GM19395 (cell line): ENCODE measurements around the gene SLC4A8.

Source experiments
- ATAC-seq: cut with Tn5 transposase; IDR thresholded peaks from one replicate; pipeline ENCODE4 v1.9.1; 2021; ENCODE audit warnings: mild to moderate bottlenecking, moderate library complexity; ENCODE audit not compliant: unreplicated experiment

SLC4A8 gene

DNA sequence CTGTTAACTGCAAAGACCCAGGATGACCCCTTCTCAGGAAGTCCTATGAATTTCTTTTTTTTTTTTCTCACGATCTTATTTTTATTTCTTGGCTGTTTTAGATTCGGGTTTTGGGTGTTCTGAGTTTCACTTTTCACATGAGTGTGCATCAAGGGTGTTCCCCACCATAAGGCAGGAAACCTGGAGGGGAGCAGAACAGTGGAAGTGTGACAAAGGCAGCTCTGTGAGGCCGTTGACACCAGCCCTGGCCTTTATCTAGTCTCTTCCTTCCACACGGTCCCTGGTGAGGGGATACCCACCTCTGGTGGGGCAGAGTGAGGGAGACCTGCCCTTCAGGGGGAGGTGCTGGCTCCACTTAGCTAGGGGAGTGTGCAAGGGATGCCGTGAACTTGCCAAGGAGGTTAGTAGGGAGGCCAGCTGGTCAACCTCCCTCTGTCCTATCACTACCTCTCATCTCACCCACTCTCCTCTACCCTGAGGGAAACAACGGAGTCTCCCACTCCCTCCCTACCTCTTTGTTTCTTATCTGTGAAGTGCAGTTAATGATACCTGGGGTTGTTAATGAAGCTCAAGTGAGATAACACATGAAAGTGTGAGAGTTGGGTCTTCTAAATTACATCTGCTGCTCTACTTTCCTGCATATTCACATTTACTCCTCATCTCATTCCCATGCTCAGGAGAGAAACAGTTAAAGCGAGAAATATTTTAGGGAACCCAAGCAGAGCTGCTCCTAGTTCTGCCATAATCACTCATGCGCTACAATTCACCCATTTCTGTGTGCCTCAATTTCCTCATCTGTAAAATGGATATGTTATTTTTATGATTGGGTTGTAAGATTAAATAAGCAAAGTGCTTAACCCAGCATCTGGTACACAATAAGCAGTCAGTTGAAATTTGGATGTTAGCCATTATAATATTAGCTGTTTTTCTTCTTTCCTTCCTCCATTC is 29.1 kb upstream of the SLC4A8 start:
- no peak for ATAC-seq

DNA sequence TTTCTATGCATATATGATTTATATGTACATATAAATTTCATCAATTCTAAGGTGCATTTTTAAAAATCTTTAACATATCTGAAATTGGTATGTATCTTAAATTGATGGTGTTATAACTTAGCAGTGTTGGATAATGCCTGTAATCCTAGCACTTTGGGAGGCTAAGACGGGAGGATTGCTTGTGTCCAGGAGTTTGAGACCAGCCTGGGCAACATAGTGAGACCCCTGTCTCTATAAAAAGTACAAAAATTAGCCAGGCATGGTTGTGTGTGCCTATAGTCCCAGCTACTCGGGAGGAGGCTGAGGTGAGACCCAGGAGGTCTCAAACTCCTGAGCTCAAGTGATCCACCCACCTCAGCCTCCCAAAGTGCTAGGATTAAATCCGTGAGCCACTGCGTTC is 27.0 kb upstream of the SLC4A8 start:
- ATAC-seq = no peak

DNA sequence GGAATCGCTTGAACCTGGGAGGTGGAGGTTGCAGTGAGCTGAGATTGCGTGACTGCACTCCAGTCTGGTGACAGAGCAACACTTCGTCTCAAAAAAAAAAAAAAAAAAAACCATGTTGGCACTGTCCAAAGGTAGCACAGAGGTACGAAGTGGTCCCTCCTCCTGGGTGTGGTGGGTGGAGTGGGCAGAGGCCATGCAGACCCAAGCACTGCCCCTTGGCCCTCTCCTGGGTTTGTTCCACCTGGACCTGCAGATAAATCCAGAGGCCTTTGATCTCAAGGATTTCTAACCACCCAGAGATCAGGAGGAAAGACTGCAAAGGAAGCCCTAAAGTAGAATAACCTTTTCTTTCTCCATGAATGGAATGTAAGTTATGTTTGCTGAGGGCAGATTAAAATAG is 24.7 kb upstream of the SLC4A8 start:
- no peak for ATAC-seq

DNA sequence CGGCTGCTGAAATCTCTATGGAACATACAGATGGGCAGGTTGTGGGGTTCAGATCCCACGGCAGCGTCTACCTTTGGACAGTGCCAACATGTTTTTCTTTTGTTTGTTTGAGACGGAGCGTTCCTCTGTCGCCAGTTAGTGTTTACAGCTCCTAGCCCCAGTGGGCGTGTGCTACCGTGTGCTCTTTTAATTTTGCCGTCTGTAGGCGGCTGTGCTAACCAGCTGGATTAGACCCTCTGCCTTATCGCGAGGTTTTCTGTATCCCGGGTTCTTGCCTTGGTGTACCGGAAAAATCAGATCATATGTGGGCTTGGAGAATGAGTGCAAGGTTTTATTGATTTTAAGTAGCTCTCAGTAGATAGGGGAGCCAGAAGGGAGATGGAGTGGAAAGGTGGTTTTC is 23.6 kb upstream of the SLC4A8 start:
- ATAC-seq = no peak

- no peak for ATAC-seq
Observed at GRCh38 chr12:51401486-51401885, 23.1 kb upstream of the SLC4A8 start.

DNA sequence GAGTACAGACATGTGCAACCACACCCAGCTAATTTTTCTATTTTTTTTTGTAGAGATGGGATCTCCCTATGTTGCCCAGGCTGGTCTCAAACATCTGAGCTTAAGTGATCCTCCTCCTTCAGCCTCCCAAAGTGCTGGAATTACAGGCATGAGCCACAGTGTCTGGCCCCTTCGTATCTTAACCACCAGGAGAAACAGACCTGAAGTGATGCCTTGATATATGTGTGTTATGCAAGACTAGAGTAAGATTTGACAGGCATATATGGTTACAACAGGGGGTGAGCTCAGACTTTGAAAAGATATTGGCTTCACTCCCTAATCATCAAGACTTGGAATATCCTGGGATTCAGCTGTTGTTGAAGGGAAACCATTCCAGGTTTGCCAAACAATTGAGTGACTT is 22.7 kb upstream of the SLC4A8 start:
- ATAC-seq = no peak

GRCh38 chr12:51403159-51403558 is 21.5 kb upstream of the SLC4A8 start:
- ATAC-seq = no peak

GRCh38 chr12:51403681-51404136 is 20.9 kb upstream of the SLC4A8 start:
- ATAC-seq = no peak

DNA sequence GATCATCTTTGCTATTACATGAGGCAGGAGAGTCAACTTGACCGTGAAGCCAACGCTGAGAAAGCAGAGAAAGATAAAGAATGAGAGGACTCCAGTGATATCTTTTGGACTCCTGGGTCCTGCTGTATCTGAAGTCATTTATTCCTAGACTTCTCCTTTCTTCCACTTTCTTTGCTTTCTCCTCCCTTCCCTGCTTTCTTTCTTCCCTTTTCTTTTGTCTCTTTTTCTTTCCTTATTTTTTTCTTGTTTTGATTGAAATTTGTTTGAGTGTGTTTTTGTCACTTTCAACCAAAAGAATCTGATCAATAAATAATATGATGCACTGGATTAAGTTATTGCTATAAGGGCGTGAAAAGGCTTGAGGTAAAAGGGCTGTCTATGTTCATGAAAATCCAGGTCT is 20.0 kb upstream of the SLC4A8 start:
- no peak for ATAC-seq

DNA sequence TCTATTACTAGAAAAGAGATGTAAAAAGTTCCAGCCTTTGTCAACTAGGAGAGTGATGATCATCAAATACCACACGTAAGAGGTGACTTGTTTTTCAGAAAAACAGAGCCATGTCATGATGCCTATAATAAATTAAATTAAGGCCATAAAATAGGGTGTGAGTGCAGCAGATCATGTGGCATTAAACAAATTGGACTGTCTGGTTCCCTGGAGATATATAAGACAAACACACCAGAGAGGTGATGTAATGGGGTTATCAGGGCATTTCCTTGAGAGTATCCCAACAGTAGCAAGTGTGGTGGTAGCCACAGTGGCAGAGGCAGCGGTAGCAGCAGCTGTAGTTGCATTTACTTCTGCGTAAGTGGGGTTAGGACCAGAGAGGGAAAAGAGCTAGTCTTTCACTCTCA is 18.8 kb upstream of the SLC4A8 start:
- ATAC-seq = no peak

GRCh38 chr12:51406290-51406689 is 18.3 kb upstream of the SLC4A8 start:
- no peak for ATAC-seq

DNA sequence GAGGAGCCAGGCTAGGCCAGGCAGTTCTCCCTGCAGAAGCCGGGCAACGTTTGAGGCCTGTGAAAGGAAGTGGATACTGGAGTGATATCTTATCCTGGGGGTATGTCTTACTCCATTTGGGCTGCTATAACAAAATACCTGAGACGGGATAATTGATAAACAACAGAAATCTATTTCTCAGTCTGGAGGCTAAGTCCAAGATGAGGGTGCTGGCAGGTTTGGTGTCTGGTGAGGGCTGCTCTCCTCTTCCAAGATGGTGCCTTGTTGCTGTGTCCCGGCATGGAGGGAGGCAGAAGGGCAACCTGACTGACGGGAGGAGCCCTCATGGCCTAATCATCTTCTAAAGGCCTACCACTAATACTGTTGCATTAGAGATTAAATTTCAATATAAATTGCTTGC is 17.8 kb upstream of the SLC4A8 start:
- no peak for ATAC-seq

DNA sequence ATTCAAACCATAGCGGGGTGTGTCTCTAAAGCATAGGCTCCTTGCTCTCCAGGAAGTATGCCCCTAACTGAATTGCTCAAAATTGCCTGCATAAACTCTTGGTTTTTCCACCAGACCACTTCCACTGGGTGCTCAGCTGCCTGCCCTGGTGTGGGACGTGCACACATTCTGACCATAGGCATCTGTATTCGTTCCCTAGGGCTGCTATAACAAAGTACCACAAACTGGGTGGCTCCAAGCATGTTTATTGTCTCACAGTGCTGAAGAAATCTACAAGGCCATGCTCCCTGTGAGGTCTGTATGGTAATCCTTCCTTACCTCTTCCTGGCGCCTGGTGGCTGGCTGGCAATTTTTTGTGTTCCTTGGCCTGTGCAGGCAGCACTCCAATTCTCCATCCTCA is 17.0 kb upstream of the SLC4A8 start:
- no peak for ATAC-seq

DNA sequence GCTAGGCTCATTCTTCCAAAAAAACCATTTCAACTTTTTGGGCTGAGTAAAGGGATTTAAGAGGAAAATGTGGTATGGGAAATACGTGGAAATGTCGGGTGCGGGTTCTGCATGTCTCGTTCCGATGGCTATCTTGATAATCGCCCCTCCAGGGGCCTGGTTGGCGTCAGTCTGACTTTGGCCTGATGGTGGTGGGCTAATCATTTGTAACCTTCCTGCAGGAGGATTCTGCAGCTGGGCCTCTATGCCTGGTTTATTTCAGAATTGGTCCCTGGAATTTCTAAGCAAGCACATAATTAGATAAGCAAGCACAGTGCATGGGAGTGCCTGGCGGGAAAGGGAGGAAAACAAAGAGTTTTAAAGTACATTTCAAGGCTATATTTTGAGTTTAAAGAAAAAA is 14.8 kb upstream of the SLC4A8 start:
- no peak for ATAC-seq

DNA sequence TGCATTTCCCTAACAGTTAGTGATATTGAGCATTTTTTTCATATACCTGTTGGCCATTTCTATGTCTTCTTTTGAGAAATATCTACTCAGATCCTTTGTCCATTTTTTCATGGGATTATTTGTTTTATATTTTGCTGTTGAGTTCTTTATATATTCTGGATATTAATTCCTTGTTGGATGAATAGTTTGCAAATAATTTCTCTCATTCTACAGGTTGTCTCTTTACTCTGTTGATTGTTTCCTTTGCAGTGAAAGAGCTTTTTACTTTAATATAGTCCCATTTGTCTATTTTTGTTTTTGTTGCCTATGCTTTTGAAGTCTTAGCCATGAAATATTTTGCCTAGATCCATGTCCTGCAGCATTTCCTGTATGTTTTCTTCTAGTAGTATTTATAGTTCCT is 11.5 kb upstream of the SLC4A8 start:
- no peak for ATAC-seq

DNA sequence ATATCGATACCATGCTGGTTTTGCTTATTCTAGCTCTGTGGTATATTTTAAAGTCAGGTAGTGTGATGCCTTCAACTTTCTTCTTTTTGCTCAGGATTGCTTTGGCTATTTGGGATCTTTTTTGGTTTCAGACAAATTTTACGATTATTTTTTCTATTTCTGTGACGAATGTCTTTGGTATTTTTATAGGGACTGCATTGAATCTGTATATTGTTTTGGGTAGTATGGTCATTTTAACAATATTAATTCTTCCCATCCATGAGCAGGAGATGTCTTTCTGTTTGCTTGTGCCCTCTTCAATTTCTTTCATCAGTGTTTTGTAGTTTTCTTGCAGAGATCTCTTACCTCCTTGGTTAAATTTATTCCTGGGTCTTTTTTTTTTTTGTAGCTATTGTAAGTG is 10.8 kb upstream of the SLC4A8 start:
- ATAC-seq = no peak

DNA sequence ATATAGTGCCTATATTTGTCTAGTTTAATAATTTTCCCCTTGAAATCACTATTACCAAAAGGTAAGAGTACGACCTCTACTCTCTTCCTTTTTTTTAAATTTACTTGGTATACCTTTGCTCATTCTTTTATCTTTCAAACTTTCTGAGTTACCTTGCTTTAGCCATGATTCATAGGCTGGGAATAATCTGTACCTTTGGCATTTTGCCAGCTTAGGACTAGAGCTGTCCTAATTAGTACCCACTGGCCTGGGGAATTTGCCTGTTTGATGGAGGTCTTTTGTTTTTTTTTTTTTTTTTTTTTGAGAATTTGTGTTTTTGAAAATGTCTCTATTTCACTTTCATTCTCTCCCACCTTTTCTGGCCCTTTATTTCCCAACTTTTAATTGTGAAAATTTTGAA is 8.7 kb upstream of the SLC4A8 start:
- ATAC-seq = no peak

DNA sequence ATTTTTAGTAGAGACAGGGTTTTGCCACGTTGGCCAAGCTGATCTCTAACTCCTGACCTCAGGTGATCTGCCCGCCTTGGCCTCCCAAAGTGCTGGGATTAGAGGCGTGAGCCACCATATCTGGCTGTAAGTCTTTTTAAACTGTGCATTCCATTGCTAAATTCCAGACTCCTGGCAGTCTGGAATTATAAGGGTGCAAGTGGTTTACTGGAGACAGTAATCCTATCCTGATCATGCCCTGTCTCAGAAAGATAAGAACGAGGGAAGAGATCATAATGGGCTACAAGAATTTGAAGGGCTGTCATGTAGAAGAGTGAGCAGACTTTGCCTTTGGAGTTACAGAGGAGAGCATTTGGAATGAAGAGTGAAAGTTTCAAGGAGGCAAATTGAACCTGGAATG is 6.8 kb upstream of the SLC4A8 start:
- no peak for ATAC-seq

DNA sequence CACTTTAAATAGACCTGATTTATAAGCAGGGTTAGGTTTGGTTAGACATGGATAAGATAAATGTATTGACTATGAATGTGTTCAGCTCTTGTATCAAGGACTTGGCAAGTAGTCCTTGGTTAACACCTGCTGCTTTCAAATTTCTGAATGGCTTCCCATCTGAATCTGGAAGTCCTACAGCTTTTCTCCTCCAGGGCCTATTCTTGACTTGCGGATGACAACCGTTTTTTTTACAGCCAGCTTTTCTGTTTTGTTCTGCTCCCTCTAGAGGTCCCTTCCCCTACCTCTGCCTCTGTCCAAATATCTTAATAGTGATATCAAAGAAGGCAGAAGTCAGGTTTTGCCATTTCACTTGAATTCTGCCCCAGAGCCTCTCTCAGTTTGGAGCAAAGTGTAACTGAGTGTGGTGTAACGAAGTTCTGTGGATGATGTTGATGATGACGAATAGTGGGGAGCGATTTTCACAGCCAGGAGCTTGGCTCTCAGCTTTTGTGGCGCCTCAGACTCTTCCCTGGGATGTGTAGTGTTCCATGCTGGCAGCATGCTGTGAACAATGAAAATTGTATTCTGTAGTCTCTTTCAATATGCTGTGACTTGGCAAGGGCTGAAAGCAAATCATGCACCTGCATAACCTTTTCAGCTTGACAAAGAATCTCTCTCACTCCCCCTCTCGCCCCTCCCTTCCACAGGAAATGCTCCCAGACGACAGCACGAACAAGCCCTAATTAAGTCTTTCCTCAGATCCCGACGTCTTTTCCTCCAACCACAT is 5.0 kb upstream of the SLC4A8 start:
- no peak for ATAC-seq

DNA sequence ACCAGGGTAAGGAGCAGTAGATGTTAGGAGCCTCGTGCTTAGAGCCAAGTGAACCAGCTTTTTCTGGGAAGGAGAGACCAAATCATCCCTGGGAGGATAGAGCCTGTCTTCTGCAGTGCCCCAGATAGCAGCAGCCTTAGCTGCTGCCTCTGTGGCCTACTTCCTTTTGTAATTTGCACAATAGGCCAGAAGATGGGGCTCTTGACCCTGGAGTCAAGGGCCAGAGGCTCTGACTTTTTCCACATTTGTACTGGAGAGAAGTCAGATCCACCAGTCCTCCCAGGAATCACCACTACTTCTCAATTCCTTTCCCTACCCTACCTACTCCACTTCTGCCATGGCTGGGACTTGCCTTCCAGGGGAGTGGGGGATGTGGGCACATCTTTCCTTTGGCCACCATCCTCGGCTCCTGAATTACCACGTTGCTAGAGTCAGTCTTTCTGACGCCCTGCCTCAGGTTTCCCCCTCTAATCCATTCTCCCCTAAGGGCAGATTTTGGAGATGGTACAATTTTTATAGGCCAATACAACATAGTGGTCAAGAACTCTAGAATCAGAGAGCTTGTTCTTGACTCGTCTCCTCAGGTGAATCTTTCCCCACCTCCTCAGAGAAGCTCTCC is 3.3 kb upstream of the SLC4A8 start:
- no peak for ATAC-seq

GRCh38 chr12:51424094-51424661 is 453 bp upstream of the SLC4A8 start:
- no peak for ATAC-seq
